Breast epithelium (tissue), 4 donors: ENCODE measurements around the gene ADPRS. TPM values are rescaled to one million over a fixed set of nuclear protein-coding genes. Genes with fewer than 3 reads are reported as not detected.

Experiments
- DNase-seq, 2 donors: peaks; one replicate each; pipeline ENCODE4 v3.0.0-alpha.2; 2019; ENCODE audit warnings: low spot score in 2 of 2
- H3K27ac ChIP-seq, 2 donors: fragments of 200-600 bp; sonication (generic) in 1 of 2; one replicate each; pipeline ENCODE4 v1.5.1; 2016 to 2019; ENCODE audit warnings: mild to moderate bottlenecking in 1 of 2
- H3K27me3 ChIP-seq, 2 donors: fragments of 200-600 bp; sonication (generic) in 1 of 2; one replicate each; pipeline versions ENCODE4 v1.5.1 to v1.6.0; 2017 to 2019; ENCODE audit warnings: control low read depth in 1 of 2, mild to moderate bottlenecking in 1 of 2
- H3K36me3 ChIP-seq: fragments of 200-600 bp; one replicate; pipeline ENCODE4 v1.5.1; 2019
- H3K4me1 ChIP-seq, 2 donors: fragments of 200-600 bp; sonication (generic); one replicate each; pipeline ENCODE4 v1.5.1; 2016 to 2019; ENCODE audit warnings: control low read depth in 1 of 2
- H3K4me3 ChIP-seq, 3 donors: fragments of 200-600 bp; sonication (generic); 1 replicate in 2 of 3; 2 replicates in 1 of 3; pipeline ENCODE4 v1.5.1; 2016 to 2019; ENCODE audit warnings: mild to moderate bottlenecking in 3 of 3, moderate library complexity in 2 of 3
- H3K9me3 ChIP-seq, 2 donors: fragments of 200-600 bp; sonication (generic) in 1 of 2; one replicate each; pipeline ENCODE4 v1.5.1; 2016 to 2019; ENCODE audit warnings: control low read depth in 1 of 2
- CTCF ChIP-seq, 3 donors: fragments of 450-650 bp; IDR thresholded peaks; one replicate each; pipeline ENCODE4 v1.5.1; 2016 to 2017; ENCODE audit warnings: antibody characterized with exemption in 3 of 3, mild to moderate bottlenecking in 3 of 3, moderate library complexity in 3 of 3
- POLR2A ChIP-seq: fragments of 450-650 bp; IDR thresholded peaks from one replicate; pipeline ENCODE4 v1.6.1; 2016; ENCODE audit warnings: antibody characterized with exemption, mild to moderate bottlenecking, moderate library complexity
- POLR2AphosphoS5 ChIP-seq, 3 donors: sonication (generic); formaldehyde crosslinking; IDR thresholded peaks; one replicate each; pipeline ENCODE4 v1.6.1; 2017; ENCODE audit warnings: antibody characterized with exemption in 3 of 3
- intact Hi-C: fragments of 100-400 bp; cut with DNase I; formaldehyde crosslinking; loops from one replicate; pipeline ENCODE4 v1.15.1; 2023; ENCODE audit warnings: low total_unique reads
- total RNA-seq, 3 donors: library from RNA; depleted of rRNA; stranded (reverse); fragments of >200 nt; gene quantifications; one replicate each; pipeline ENCODE4 v1.1.0, GENCODE V29; 2016

Gene ADPRS
- total RNA-seq, 3 donors from 2014 or later = 26.2 to 48.7 (median 39.7) TPM

DNA sequence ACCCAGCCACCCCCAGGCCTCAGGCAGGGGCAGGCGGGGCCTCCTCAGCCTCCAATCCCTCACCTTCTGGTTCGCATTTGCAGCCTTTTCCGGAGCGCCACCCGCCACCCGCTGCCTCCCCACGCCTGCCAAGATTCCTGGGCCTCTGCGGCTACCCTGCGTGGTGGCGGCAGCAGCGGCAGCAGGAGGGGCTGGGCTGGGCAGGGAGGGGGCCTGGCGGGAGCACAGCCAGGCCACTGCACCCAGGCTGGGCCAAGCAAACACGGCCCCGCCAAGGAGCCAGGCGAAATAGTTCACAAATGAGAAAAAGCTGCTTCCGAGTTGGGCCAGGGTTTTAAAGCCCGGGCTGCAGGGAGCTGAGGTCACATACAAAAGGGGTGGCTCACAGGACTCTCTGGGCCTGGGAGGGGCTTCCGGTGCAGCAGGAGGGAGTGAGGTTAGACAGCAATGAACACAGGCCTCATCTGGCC is 26.5 kb downstream of the ADPRS start:
- DNase-seq = peak in 1 of 2 donors; percentile 76
- intact Hi-C loops = no loop called here
- Histone ChIP-seq H3K36me3 (no peaks in the 10 kb centered on the region), H3K27ac (peak overlapping the region; percentile 67 to 86), H3K4me1 (peaks cover 4 to 21% of the 10 kb centered on the region in 2 donors), H3K27me3 (no peaks in the 10 kb centered on the region), H3K4me3 (peak overlapping the region in 1 of 3 donors; percentile 44), H3K9me3 (no peaks in the 10 kb centered on the region)
- no peak for TF ChIP-seq POLR2AphosphoS5 (IDR thresholded peaks at IDR 0.05)
- TF ChIP-seq POLR2A = no peak
- TF ChIP-seq CTCF (IDR thresholded peaks at IDR 0.05) = no peak

- H3K27me3 ChIP-seq = no peaks in the 10 kb centered on the region
- TF ChIP-seq POLR2AphosphoS5 (IDR thresholded peaks at IDR 0.05) = no peak
- no peak for TF ChIP-seq CTCF (IDR thresholded peaks at IDR 0.05)
- no peak for TF ChIP-seq POLR2A
- no peaks in the 10 kb centered on the region for H3K9me3 ChIP-seq
- DNase-seq = no peak
- intact Hi-C loops = no loop called here
- no peaks in the 10 kb centered on the region for H3K36me3 ChIP-seq
- peak overlapping the region in 1 of 3 donors; percentile 44 for H3K4me3 ChIP-seq
- peaks cover 4 to 21% of the 10 kb centered on the region in 2 donors for H3K4me1 ChIP-seq
- H3K27ac ChIP-seq = peak overlapping the region; percentile 67 to 86
Measured at GRCh38 chr1:36115931-36116330, 27.2 kb downstream of the ADPRS start.

GRCh38 chr1:36116901-36117300 is 28.2 kb downstream of the ADPRS start:
- DNase-seq = no peak
- Histone ChIP-seq H3K4me1 (peaks cover 4 to 21% of the 10 kb centered on the region in 2 donors), H3K9me3 (no peaks in the 10 kb centered on the region), H3K27ac (peak overlapping the region; percentile 67 to 86), H3K27me3 (no peaks in the 10 kb centered on the region), H3K4me3 (no peak overlapping the region), H3K36me3 (no peaks in the 10 kb centered on the region)
- TF ChIP-seq CTCF (IDR thresholded peaks at IDR 0.05) = no peak
- no peak for TF ChIP-seq POLR2A
- TF ChIP-seq POLR2AphosphoS5 (IDR thresholded peaks at IDR 0.05) = no peak
- intact Hi-C loops = no loop called here

- H3K36me3 ChIP-seq = no peaks in the 10 kb centered on the region
- no peak for DNase-seq
- no peak for TF ChIP-seq POLR2A
- TF ChIP-seq CTCF (IDR thresholded peaks at IDR 0.05) = no peak
- TF ChIP-seq POLR2AphosphoS5 (IDR thresholded peaks at IDR 0.05) = no peak
- intact Hi-C loops = no loop called here
- peaks cover 4 to 21% of the 10 kb centered on the region in 2 donors for H3K4me1 ChIP-seq
- H3K27ac ChIP-seq = peak overlapping the region; percentile 63 to 68
- H3K9me3 ChIP-seq = no peaks in the 10 kb centered on the region
- H3K4me3 ChIP-seq = no peak overlapping the region
- H3K27me3 ChIP-seq = no peaks in the 10 kb centered on the region
Measured at GRCh38 chr1:36118447-36119204, 29.9 kb downstream of the ADPRS start.

- Histone ChIP-seq H3K36me3 (no peaks in the 10 kb centered on the region), H3K4me3 (no peak overlapping the region), H3K4me1 (peaks cover 4 to 21% of the 10 kb centered on the region in 2 donors), H3K9me3 (no peaks in the 10 kb centered on the region), H3K27me3 (no peaks in the 10 kb centered on the region), H3K27ac (peak overlapping the region; percentile 63 to 68)
- TF ChIP-seq POLR2AphosphoS5 (IDR thresholded peaks at IDR 0.05) (peak in 1 of 3 donors; percentile 17), CTCF (IDR thresholded peaks at IDR 0.05) (no peak), POLR2A (no peak)
- peak in 1 of 2 donors; percentile 55 for DNase-seq
- intact Hi-C loops = no loop called here
Measured at GRCh38 chr1:36119456-36119855, 30.8 kb downstream of the ADPRS start.
